HepG2 (cell line): ENCODE data around the gene SELENOT. TPM values are rescaled to one million over a fixed set of nuclear protein-coding genes. Genes with fewer than 3 reads are reported as not detected.
"Not testable (repeated sequence)": the region's sequence is repeated elsewhere in the genome, so short reads cannot be mapped to it uniquely, and the experiment has no call there.

Experiments
- ATAC-seq: fragments of 200-7000 bp; cut with Tn5 transposase; 3 replicates; pipeline ENCODE4 v1.9.1; 2020; ENCODE audit warnings: mild to moderate bottlenecking, moderate library complexity
- BruUV-seq: library from RNA; stranded (reverse); fragments of 400-500 nt; replicated peaks from 2 replicates; lab custom pipeline; 2021; lab: Mats Ljungman, UMichigan
- CTCF ChIA-PET: fragments of 300-600 bp; formaldehyde crosslinking; extraction: SDS; loops from one replicate; lab custom pipeline; 2021; ENCODE audit warnings: low total read pairs, inconsistent platforms, low intra/inter-chr PET ratio; lab: Yijun Ruan, JAX
- POLR2A ChIA-PET: fragments of 350-600 bp; sonication (Branson Sonifier 250); formaldehyde crosslinking; loops from one replicate; lab custom pipeline; 2020; ENCODE audit warnings: antibody characterized with exemption, inconsistent platforms; lab: Yijun Ruan, JAX
- DNase-seq: peaks from one replicate; pipeline ENCODE4 v3.0.0-alpha.2; 2015; ENCODE audit warnings: low spot score
- FAIRE-seq: peaks from 3 replicates; lab custom pipeline; 2011; peaks lifted over from hg19 to GRCh38; lab: Jason Lieb, UNC
- H2AFZ ChIP-seq: one replicate; pipeline ENCODE4 v1.6.1; 2011; ENCODE audit warnings: low read length, inconsistent platforms
- H3K27ac ChIP-seq: fragments of 300-600 bp; 3 replicates; pipeline ENCODE4 v1.8.0; 2011; ENCODE audit warnings: mixed run types, mild to moderate bottlenecking, mixed read lengths, low read length, inconsistent platforms; ENCODE audit not compliant: insufficient read depth; ENCODE audit errors: extremely low read length
- H3K27me3 ChIP-seq, 2 experiments: fragments of 200-600 bp in 1 of 2; 2 replicates in 1 of 2; 3 replicates in 1 of 2; pipeline versions ENCODE4 v1.6.0 to v1.8.0; 2011; ENCODE audit warnings: low read length in 2 of 2, mild to moderate bottlenecking in 2 of 2, moderate library complexity in 2 of 2, inconsistent platforms in 1 of 2; ENCODE audit not compliant: insufficient read depth in 2 of 2, control insufficient read depth in 1 of 2
- H3K36me3 ChIP-seq, 2 experiments: fragments of 200-600 bp in 1 of 2; replicated peaks in 1 of 2; 2 replicates in 1 of 2; 3 replicates in 1 of 2; pipeline versions ENCODE4 v1.5.1 to v1.8.0; 2011; ENCODE audit warnings: low read length in 2 of 2, inconsistent platforms in 1 of 2; ENCODE audit not compliant: insufficient read depth in 2 of 2, control insufficient read depth in 1 of 2
- H3K4me1 ChIP-seq: 2 replicates; pipeline ENCODE4 v1.5.1; 2012; ENCODE audit warnings: low read length, inconsistent platforms; ENCODE audit not compliant: insufficient read depth
- H3K4me2 ChIP-seq: 2 replicates; pipeline ENCODE4 v1.6.0; 2011; ENCODE audit warnings: low read depth, low read length, inconsistent platforms
- H3K4me3 ChIP-seq, 3 experiments: fragments of 200-600 bp in 1 of 3; sonication (generic), shearing (Covaris generic) in 1 of 3; replicated peaks in 1 of 3; 2 replicates each; pipeline ENCODE4 v1.5.1; 2011 to 2016; ENCODE audit warnings: low read length in 3 of 3, inconsistent platforms in 2 of 3, low read depth in 2 of 3, mild to moderate bottlenecking in 2 of 3, control low read depth in 1 of 3, mixed read lengths in 1 of 3; ENCODE audit not compliant: insufficient read depth in 1 of 3
- H3K79me2 ChIP-seq: one replicate; pipeline ENCODE4 v1.6.1; 2011; ENCODE audit warnings: low read length, inconsistent platforms; ENCODE audit not compliant: insufficient read depth
- H3K9ac ChIP-seq: 2 replicates; pipeline ENCODE4 v1.6.0; 2011; ENCODE audit warnings: mild to moderate bottlenecking, low read depth, low read length, inconsistent platforms; ENCODE audit not compliant: insufficient read depth
- H3K9me3 ChIP-seq: 2 replicates; pipeline ENCODE4 v1.5.1; 2012; ENCODE audit warnings: mild to moderate bottlenecking, low read length
- H4K20me1 ChIP-seq: 2 replicates; pipeline ENCODE4 v1.6.0; 2011; ENCODE audit warnings: inconsistent platforms, mild to moderate bottlenecking, low read length, moderate library complexity; ENCODE audit not compliant: insufficient read depth
- CEBPB ChIP-seq: IDR thresholded peaks from 2 replicates; pipeline ENCODE4 v1.6.1; 2011; ENCODE audit warnings: low read depth, low read length, improper control_type of control experiment, borderline replicate concordance
- CEBPG ChIP-seq: IDR thresholded peaks from 2 replicates; pipeline ENCODE4 v1.6.1; 2016
- GMEB2 ChIP-seq: IDR thresholded peaks from 2 replicates; pipeline ENCODE4 v1.6.1; 2016; ENCODE audit warnings: missing biosample characterization, missing genetic modification reagents, low read depth
- GPN1 ChIP-seq: sonication (generic); formaldehyde crosslinking; IDR thresholded peaks from 2 replicates; pipeline ENCODE4 v1.5.1; 2020; ENCODE audit warnings: missing genetic modification reagents, borderline replicate concordance
- IKZF1 ChIP-seq: fragments of 450-650 bp; IDR thresholded peaks from 2 replicates; pipeline ENCODE4 v1.7.1; 2016
- NR2F6 ChIP-seq, 2 experiments: IDR thresholded peaks; 2 replicates each; pipeline ENCODE4 v1.6.1; 2016; ENCODE audit warnings: antibody characterized with exemption in 1 of 2, mild to moderate bottlenecking in 1 of 2
- PITX1 ChIP-seq: sonication (generic); formaldehyde crosslinking; IDR thresholded peaks from 2 replicates; pipeline ENCODE4 v1.5.1; 2020; ENCODE audit warnings: mild to moderate bottlenecking, missing genetic modification reagents
- SOX13 ChIP-seq, 3 experiments: fragments of 450-650 bp in 1 of 3; sonication (generic) in 1 of 3; formaldehyde crosslinking in 1 of 3; IDR thresholded peaks in 2 of 3; conservative IDR thresholded peaks in 1 of 3; 2 replicates each; pipeline versions ENCODE4 v1.5.0 to v1.6.1; 2016 to 2020; ENCODE audit warnings: antibody characterized with exemption in 1 of 3, mild to moderate bottlenecking in 1 of 3, missing compliant biosample characterization in 1 of 3, missing genetic modification reagents in 1 of 3, moderate library complexity in 1 of 3
- ZNF20 ChIP-seq: sonication (generic); formaldehyde crosslinking; IDR thresholded peaks from 2 replicates; pipeline ENCODE4 v1.4.0; 2020; ENCODE audit warnings: mild to moderate bottlenecking, moderate library complexity, missing genetic modification reagents
- ZNF644 ChIP-seq: IDR thresholded peaks from 2 replicates; pipeline ENCODE4 v1.6.1; 2016; ENCODE audit warnings: low read depth
- ZNF790 ChIP-seq: sonication (generic); formaldehyde crosslinking; IDR thresholded peaks from 2 replicates; pipeline ENCODE4 v1.8.0; 2022; ENCODE audit warnings: missing genetic modification reagents, mild to moderate bottlenecking, borderline replicate concordance
- WGBS: methylation state at CpG from one replicate; pipeline ENCODE4 v1.1.6; 2017; ENCODE audit warnings: low lambda C conversion rate; 5-methylcytosine and 5-hydroxymethylcytosine counted together
- in situ Hi-C: cut with HindIII; loops from 2 replicates; pipeline ENCODE4 v1.10.0; 2017; ENCODE audit warnings: low pct_unique_long_range_greater_than_20kb; ENCODE audit not compliant: extremely low pct_ligation_motif_present
- intact Hi-C: fragments of 100-400 bp; cut with micrococcal nuclease; formaldehyde crosslinking; loops from one replicate; pipeline ENCODE4 v1.10.0; 2022; ENCODE audit not compliant: unreplicated experiment
- polyA plus RNA-seq, 8 experiments: library from polyadenylated mRNA; depleted of rRNA in 3 of 8; stranded (reverse) in 7 of 8; unstranded in 1 of 8; fragments of >200 nt; fragmentation: Illumina TruSeq in 4 of 8; extraction: Trizol in 4 of 8; gene quantifications; 2 replicates each; pipeline versions ENCODE4 v1.2.1 to v1.2.3, GENCODE V29; 2011 to 2016; ENCODE audit warnings: low read depth in 4 of 8, missing spikeins in 1 of 8, mixed read lengths in 1 of 8; ENCODE audit not compliant: insufficient read depth in 1 of 8
- total RNA-seq, 5 experiments: library from RNA; depleted of rRNA; stranded (reverse); fragments of >200 nt; fragmentation: Illumina TruSeq; extraction: Trizol; gene quantifications; 2 replicates each; pipeline ENCODE4 v1.2.3, GENCODE V29; 2016; ENCODE audit warnings: low read depth in 1 of 5

Gene SELENOT
- total and polyA plus RNA-seq, 2 of the 13 experiments (the other 11 are each of a cell fraction or from before 2014, with no cell fraction given) = 122 to 273 TPM

- H3K4me3 ChIP-seq; H4K20me1 ChIP-seq; POLR2A ChIA-PET; ATAC-seq; H3K36me3 ChIP-seq; H3K27me3 ChIP-seq; H2AFZ ChIP-seq; H3K27ac ChIP-seq; CTCF ChIA-PET; intact Hi-C loops; FAIRE-seq; H3K9ac ChIP-seq; H3K9me3 ChIP-seq; TF ChIP-seq SOX13 (IDR thresholded peaks at IDR 0.05): not testable (repeated sequence)
- 93% methylated on average over 13 of the region's 13 CpGs for WGBS
- peak; percentile 9 for DNase-seq
- BruUV-seq = TSS peak; percentile 49
- in situ Hi-C loops = loop anchor here (5.0 kb wide), 1 partner anchor 54 kb away; the partner anchor contains the start of genes EIF2A and SERP1
- Histone ChIP-seq H3K4me1 (peaks cover 38% of the 10 kb centered on the region), H3K4me2 (peak overlapping the region; percentile 39; the same call in 1 of the 2 replicates), H3K79me2 (peaks cover 42% of the 10 kb centered on the region)
- peak; percentile 71 for TF ChIP-seq CEBPG (CRISPR knock-in tag)
- 0 out of 4 replicates have a peak, but pooled peaks of 1 of the 2 experiments have one; percentile 8 for TF ChIP-seq SOX13 (CRISPR knock-in tag; conservative IDR thresholded peaks at IDR 0.05 in 1 of 2, IDR thresholded peaks at IDR 0.05 in 1 of 2)
- TF ChIP-seq CEBPB = peak; percentile 91
Observed at GRCh38 chr3:150600647-150601530, 2.2 kb upstream of the SELENOT start.

GRCh38 chr3:150602426-150603152, 532 bp upstream of the SELENOT start:
- intact Hi-C loops (no loop called here), in situ Hi-C loops (loop anchor here (5.0 kb wide), 1 partner anchor 55 kb away; the partner anchor contains the start of genes EIF2A and SERP1)
- Histone ChIP-seq H3K27ac (peak overlapping the region; percentile 91), H3K4me1 (peaks cover 52% of the 10 kb centered on the region), H3K4me3 (peak overlapping the region; percentile 86 to 89 (median 86)), H3K9me3 (no peaks in the 10 kb centered on the region), H4K20me1 (peaks cover 12% of the 10 kb centered on the region), H3K79me2 (peaks cover 59% of the 10 kb centered on the region), H2AFZ (peak overlapping the region; percentile 97), H3K27me3 (no peaks in the 10 kb centered on the region), H3K9ac (peak overlapping the region; percentile 89), H3K4me2 (peak overlapping the region; percentile 79), H3K36me3 (no peaks in the 10 kb centered on the region; a peak in 1 of 5 replicates)
- FAIRE-seq (no peak), DNase-seq (no peak), ATAC-seq (peak; percentile 31)
- BruUV-seq = TSS peak; percentile 94
- CTCF ChIA-PET = no interaction called here
- POLR2A ChIA-PET = interaction anchor here (0.8 to 1.9 kb wide), 14 partner anchors 9 to 193 kb away, joined by 3 to 21 read pairs (median 4); partner anchors contain the start of genes EIF2A, ERICH6, SERP1 and SIAH2
- 11% methylated on average over 5 of the region's 6 CpGs for WGBS
- TF ChIP-seq IKZF1 (no peak), NR2F6 (IDR thresholded peaks at IDR 0.05) (no peak), NR2F6 (CRISPR knock-in tag; IDR thresholded peaks at IDR 0.05) (peak; percentile 21; the same call in 1 of the 2 replicates), ZNF644 (CRISPR knock-in tag) (peak; percentile 88), ZNF20 (0 out of 2 replicates have a peak, but pooled peaks have one; percentile 14), GMEB2 (CRISPR knock-in tag) (no peak), PITX1 (CRISPR knock-in tag) (no peak), ZNF790 (CRISPR knock-in tag) (0 out of 2 replicates have a peak, but pooled peaks have one; percentile 7), GPN1 (CRISPR knock-in tag) (no peak)
